ENCODE measurements around the gene PRKN.

The PRKN gene

DNA sequence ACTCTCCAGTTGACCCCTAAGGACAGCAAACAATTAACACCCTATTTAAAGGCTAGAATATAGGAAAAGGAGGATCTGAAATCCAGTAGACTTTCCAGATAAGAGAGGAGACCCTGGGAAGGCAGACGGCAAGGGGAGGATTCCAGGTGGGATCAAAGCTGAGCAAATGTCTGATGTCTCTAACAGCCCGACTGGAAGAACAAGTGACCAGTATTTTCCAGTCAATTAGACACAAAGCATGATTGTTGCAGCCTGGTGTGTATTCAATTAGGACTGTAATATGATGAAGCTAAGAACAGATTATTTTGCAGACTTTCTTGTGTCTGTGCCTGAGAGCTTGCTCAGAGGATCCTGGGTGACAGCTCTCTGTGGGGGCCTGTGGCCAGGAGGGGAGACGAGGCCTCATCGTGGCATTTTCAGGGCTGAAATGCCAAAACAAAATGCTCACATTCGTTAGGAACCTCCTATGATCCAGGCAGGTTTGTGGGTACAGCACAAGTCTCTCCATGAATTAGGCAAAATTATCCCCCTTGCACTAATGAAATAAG lies 981.9 kb downstream of the PRKN start:
- no peaks in the 10 kb centered on the region for H3K36me3 ChIP-seq (ENCODE audit: insufficient read depth, low read length)
- H3K9ac ChIP-seq (ENCODE audit: low read depth, low read length): no peak overlapping the region
- no peaks in the 10 kb centered on the region for H3K9me3 ChIP-seq (ENCODE audit: control insufficient read depth, insufficient read depth, low read length)
- H3K4me1 ChIP-seq (ENCODE audit: insufficient read depth, low read length): peaks cover 7% of the 10 kb centered on the region; the same call in 1 of the 2 replicates

DNA sequence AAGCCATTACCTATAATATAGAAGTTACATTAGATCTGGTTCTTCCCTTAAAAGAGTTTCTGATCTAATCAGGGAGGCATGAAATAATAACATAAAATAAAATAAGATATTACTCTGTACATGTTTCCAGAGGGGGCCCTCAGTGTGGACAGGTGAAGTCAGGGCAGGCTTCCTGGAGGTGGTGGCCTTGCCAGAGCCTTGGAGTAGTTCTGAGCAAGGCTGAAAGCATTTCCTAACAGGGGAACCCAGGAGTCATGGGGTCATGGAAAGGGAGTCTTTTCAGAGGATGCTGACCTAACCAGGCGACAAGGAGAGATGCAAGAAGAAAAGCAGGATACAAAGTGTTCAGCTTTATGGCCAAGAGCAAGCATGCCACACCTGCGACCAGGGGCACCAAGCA lies 982.4 kb downstream of the PRKN start:
- no peaks in the 10 kb centered on the region for H3K9me3 ChIP-seq (ENCODE audit: control insufficient read depth, insufficient read depth, low read length)
- H3K36me3 ChIP-seq (ENCODE audit: insufficient read depth, low read length): no peaks in the 10 kb centered on the region
- H3K4me1 ChIP-seq (ENCODE audit: insufficient read depth, low read length): peaks cover 7% of the 10 kb centered on the region; the same call in 1 of the 2 replicates
- H3K9ac ChIP-seq (ENCODE audit: low read depth, low read length): no peak overlapping the region

DNA sequence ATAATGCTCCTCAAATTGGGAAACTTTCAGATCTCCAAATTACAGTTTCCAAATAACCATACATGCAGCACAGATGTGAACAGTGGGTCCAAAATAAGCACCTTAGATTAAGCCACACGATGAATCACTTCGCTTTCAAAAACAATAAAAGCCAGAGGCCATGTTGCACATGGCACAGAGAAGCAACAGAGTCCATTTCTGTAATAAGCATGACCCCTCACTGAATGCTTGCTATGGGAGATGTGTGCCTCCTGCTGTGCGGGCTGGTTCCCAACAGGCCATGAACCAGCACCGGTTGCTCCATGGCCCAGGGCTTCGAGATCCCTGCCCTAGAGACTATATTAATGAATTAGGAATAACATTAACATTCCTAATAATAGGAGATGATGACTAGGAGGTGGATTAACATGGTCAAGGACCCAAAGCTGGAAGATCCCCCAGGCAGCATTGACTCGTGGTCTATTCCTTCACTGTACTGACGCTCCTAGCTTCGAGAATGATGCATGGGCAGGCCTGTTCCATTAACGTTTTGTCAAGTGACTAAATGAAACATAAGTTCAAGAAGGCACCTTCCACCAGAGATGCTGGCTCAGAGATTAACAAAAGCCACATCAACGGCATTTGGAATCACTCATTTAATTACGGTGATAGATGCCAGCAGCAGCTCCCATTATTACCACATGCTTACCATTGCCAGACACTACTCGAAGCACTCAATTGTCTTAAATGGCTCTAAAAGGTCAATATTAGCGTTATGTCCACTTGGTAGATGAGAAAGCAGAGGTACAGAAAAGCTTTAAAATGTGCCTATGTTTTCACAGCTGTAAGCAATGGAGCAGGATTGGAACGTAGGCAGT lies 983.1 kb downstream of the PRKN start:
- no peaks in the 10 kb centered on the region for H3K36me3 ChIP-seq (ENCODE audit: insufficient read depth, low read length)
- H3K9me3 ChIP-seq (ENCODE audit: control insufficient read depth, insufficient read depth, low read length): no peaks in the 10 kb centered on the region
- H3K9ac ChIP-seq (ENCODE audit: low read depth, low read length): no peak overlapping the region
- H3K4me1 ChIP-seq (ENCODE audit: insufficient read depth, low read length): peaks cover 5% of the 10 kb centered on the region; the same call in 1 of the 2 replicates

DNA sequence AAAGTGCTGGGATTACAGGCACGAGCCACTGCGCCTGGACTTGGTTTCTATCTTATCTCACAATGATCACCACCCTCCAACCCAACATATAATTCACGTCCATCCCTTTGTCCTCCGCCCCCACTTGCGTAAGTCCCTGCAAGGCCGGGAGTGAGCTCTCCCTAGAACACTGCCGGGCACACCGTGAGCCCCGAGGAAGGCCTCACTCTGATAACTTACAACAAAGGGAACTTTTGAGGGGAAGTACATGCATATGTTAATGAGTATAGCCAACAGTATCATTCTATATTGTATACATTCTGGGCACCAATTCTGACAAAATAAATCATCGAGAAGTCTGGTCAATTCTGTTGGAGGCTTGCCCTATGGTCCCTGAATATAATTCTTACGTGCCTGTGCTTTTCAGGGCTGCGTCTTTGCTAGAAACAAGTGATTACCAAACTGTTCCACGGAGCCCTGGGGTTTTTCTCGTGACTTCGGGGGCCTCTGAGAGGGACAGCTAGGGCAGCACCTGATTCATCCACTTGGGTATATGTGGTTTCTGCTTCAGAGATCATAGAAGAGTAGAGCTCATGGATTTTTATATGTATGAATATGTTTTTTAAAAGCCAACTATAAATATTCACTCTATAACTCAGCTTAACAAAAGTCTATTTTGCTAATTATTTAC lies 983.9 kb downstream of the PRKN start:
- Histone ChIP-seq H3K9ac (ENCODE audit: low read depth, low read length) (no peak overlapping the region), H3K4me1 (ENCODE audit: insufficient read depth, low read length) (no peaks in the 10 kb centered on the region), H3K36me3 (ENCODE audit: insufficient read depth, low read length) (no peaks in the 10 kb centered on the region), H3K9me3 (ENCODE audit: control insufficient read depth, insufficient read depth, low read length) (no peaks in the 10 kb centered on the region)

DNA sequence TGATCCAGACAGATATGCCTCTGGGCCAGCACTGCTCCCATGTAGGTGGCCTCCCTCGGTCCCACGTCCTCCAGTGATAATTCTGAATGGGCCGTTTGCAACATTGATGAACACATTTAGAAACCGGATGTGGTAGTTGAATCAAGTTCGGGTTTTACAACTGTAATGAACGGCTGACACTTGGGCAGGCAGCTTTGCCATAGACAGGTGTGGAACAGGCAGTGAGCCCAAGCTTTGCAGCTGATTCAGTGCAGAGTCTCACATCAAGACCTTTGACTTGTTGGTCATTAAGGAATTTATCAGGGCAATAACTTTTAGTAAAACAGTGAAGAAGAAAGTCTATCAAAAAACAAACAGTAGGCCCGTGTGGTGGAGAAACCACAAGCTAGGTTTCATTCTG lies 987.1 kb downstream of the PRKN start:
- Histone ChIP-seq H3K9me3 (ENCODE audit: control insufficient read depth, insufficient read depth, low read length) (no peaks in the 10 kb centered on the region), H3K4me1 (ENCODE audit: insufficient read depth, low read length) (no peaks in the 10 kb centered on the region; the same call in 1 of the 2 replicates), H3K36me3 (ENCODE audit: insufficient read depth, low read length) (no peaks in the 10 kb centered on the region), H3K9ac (ENCODE audit: low read depth, low read length) (no peak overlapping the region)

DNA sequence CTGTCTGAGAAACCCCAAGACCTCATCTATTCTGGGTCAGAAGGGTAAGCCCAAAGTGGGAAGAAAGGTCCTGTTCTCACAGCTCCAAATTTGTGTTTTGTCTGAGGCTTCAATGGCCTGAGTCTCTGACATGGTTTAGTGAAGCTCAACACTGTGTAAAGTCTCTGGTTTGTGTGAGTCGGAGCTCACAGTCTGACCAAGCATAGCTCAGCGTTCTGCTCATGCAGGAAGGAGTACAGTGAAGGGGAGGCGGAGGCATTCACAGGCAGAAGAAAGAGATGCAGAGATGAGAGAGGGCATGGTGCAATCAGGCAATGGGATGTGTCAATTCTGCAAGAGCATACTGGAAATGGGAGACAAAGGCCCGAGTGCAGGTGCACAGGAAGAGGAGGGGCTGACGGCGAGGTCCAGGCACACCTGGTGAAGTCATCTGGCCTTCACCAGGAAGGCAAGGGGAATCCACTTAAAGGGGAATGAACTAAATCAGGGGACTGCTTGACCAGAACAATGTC lies 990.7 kb downstream of the PRKN start:
- H3K4me1 ChIP-seq (ENCODE audit: insufficient read depth, low read length): no peaks in the 10 kb centered on the region; the same call in 1 of the 2 replicates
- no peaks in the 10 kb centered on the region for H3K36me3 ChIP-seq (ENCODE audit: insufficient read depth, low read length)
- no peak overlapping the region for H3K9ac ChIP-seq (ENCODE audit: low read depth, low read length)
- H3K9me3 ChIP-seq (ENCODE audit: control insufficient read depth, insufficient read depth, low read length): no peaks in the 10 kb centered on the region

DNA sequence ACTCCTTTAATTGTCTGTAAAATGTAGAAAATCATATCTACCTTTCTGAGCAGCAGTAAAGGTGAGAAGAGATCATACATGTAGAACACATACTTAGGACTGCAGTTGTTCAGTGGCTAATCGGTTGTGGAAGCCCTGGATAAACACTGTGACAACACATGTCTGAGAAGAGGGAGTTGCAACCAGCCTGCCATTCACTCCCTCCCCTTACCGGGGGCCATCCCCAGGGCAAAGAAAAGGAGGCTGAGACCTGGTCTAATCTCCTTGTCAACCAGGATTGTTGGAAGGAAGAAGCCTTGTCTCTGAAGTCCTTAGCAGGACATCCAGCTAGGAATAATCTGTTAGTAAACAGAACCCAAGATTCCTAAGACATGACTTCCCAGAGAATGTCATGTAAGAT lies 991.2 kb downstream of the PRKN start:
- H3K4me1 ChIP-seq (ENCODE audit: insufficient read depth, low read length): no peaks in the 10 kb centered on the region; the same call in 1 of the 2 replicates
- H3K36me3 ChIP-seq (ENCODE audit: insufficient read depth, low read length): no peaks in the 10 kb centered on the region
- H3K9me3 ChIP-seq (ENCODE audit: control insufficient read depth, insufficient read depth, low read length): no peaks in the 10 kb centered on the region
- H3K9ac ChIP-seq (ENCODE audit: low read depth, low read length): no peak overlapping the region

DNA sequence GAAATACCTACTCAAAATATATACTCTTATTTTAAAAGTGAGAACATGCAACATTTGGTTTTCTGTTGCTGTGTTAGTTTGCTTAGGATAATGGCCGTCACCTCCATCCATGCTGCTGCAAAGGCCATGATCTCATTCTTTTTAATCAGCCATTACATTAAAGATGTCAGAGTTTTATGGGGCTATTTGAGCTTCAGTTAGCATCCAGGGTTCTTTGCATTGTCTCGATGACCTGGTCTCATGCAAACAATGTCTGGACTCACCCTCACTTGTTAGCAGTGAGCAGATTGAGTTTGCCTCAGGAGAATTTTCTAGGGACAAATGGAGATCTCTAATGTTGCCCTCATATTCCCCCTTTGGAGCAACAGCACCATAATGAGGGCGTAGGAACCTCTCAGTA lies 995.0 kb downstream of the PRKN start:
- H3K36me3 ChIP-seq (ENCODE audit: insufficient read depth, low read length): no peaks in the 10 kb centered on the region
- H3K4me1 ChIP-seq (ENCODE audit: insufficient read depth, low read length): no peaks in the 10 kb centered on the region; the same call in 1 of the 2 replicates
- no peak overlapping the region for H3K9ac ChIP-seq (ENCODE audit: low read depth, low read length)
- H3K9me3 ChIP-seq (ENCODE audit: control insufficient read depth, insufficient read depth, low read length): no peaks in the 10 kb centered on the region

DNA sequence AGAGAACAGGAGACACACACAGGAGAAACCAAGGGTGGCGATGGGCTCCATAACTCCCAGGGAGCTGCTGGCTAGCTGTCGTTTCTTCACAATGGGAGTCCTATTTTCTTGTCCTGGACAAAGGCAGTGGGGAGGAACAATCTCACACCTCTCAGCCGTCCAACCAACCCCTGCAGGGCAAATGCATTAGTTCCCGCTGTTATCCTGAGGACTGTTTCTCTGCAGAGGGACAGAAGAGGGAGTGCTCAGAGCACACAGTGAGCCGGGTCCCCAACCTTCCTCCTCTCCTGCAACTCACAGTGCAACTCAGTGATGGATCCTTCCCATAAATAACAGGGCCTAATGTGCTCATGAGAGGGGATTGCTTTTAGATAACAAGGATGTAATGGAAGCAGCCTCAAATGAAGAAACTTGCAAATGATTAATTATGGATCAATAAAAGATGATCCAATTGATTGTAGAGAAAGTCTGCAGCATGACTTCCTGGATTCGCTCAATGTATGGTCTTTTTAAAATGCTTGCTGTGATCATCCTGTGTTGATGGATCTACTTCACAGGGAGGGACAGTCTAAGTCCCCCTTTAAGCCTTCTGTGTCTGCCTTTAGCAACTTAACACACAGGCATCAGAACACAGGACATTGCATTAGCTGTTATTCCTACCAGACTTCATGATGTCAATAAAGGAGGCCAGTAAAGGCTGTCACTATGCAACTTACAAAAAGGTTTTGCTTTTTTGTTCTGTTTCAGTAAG lies 1000.3 kb downstream of the PRKN start:
- H3K4me1 ChIP-seq (ENCODE audit: insufficient read depth, low read length): 0 out of 2 replicates have a peak, but pooled peaks cover 4% of the 10 kb centered on the region
- H3K9me3 ChIP-seq (ENCODE audit: control insufficient read depth, insufficient read depth, low read length): no peaks in the 10 kb centered on the region
- H3K9ac ChIP-seq (ENCODE audit: low read depth, low read length): no peak overlapping the region
- H3K36me3 ChIP-seq (ENCODE audit: insufficient read depth, low read length): no peaks in the 10 kb centered on the region

DNA sequence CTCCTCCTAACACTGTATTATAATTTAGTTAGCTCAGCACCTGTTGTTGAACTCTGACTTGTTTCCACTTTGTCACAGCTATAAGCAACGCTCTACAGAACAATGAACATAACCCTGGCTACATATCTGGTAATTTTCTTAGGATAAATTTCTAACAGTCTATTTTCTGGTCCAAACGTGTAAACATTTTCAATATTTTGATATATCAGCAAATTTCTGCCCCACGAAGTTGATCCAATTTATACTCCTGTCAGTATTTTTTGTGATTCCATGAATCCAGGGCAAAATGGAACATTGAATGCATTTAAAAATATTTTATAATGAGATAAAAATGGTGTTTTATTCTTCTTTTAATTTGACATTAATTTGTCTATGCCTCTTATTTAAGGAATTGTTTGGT lies 1005.2 kb downstream of the PRKN start:
- 0 out of 2 replicates have a peak, but pooled peaks cover 4% of the 10 kb centered on the region for H3K4me1 ChIP-seq (ENCODE audit: insufficient read depth, low read length)
- no peaks in the 10 kb centered on the region for H3K9me3 ChIP-seq (ENCODE audit: control insufficient read depth, insufficient read depth, low read length)
- H3K9ac ChIP-seq (ENCODE audit: low read depth, low read length): no peak overlapping the region
- H3K36me3 ChIP-seq (ENCODE audit: insufficient read depth, low read length): no peaks in the 10 kb centered on the region

DNA sequence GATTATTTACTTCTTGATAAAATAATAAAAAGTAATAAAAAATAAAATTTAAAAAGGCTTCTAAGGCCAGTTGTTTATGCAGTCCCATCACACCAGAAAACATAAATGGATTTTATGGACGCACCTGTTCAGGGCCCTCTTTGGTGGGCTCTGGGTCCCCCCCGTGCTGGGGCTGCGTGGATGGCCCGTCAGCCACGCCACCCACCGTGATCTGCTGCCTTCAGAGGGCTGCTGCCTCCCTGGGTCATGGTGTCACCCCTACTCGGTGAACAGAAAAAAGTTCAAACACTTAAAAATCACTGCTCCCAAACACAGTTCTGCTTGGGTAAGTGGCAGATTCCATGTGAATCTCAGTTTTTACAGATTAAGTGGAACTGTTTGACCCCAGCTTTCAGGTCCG lies 1006.1 kb downstream of the PRKN start:
- H3K36me3 ChIP-seq (ENCODE audit: insufficient read depth, low read length): no peaks in the 10 kb centered on the region
- H3K9me3 ChIP-seq (ENCODE audit: control insufficient read depth, insufficient read depth, low read length): no peaks in the 10 kb centered on the region
- H3K4me1 ChIP-seq (ENCODE audit: insufficient read depth, low read length): no peaks in the 10 kb centered on the region
- H3K9ac ChIP-seq (ENCODE audit: low read depth, low read length): no peak overlapping the region

DNA sequence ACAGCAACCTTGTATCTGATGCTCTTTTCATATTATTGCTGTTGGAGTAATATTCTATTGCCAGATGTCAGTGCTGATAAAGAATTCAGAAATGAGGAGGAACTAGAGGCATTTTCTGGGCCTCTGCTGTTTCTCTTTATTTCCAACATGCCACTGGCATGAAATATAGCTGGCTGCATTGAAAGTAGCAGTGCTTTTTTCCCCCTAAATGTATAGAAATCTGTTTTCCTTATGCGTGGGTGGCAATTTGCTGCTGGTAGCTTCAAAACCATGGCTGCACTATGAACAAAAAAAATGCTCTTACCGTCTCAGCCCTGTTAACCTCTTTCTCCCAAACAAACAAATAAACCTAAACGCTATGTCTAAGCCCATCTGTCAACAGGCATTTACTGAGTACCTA lies 1011.4 kb downstream of the PRKN start:
- H3K4me1 ChIP-seq (ENCODE audit: insufficient read depth, low read length): no peaks in the 10 kb centered on the region
- no peaks in the 10 kb centered on the region for H3K36me3 ChIP-seq (ENCODE audit: insufficient read depth, low read length)
- H3K9ac ChIP-seq (ENCODE audit: low read depth, low read length): no peak overlapping the region
- no peaks in the 10 kb centered on the region for H3K9me3 ChIP-seq (ENCODE audit: control insufficient read depth, insufficient read depth, low read length)

DNA sequence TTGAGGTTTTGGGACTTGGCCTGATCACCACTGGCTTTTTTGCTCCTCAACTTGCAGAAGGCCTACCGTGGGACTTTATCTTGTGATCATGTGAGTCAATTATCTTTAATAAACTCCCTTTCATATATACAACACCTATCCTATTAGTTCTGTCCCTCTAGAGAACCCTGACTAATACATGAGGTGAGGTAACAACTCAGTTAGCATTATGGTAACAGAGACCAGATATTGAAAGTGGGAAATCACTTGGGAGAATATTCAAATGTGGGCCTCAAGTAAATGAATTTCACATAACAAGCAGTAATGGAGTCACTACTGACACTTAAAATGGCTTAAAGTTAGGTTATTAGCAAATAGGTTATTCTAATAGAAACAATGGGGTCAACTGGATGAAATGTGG lies 1015.6 kb downstream of the PRKN start:
- no peaks in the 10 kb centered on the region for H3K36me3 ChIP-seq (ENCODE audit: insufficient read depth, low read length)
- H3K4me1 ChIP-seq (ENCODE audit: insufficient read depth, low read length): no peaks in the 10 kb centered on the region
- no peak overlapping the region for H3K9ac ChIP-seq (ENCODE audit: low read depth, low read length)
- H3K9me3 ChIP-seq (ENCODE audit: control insufficient read depth, insufficient read depth, low read length): no peaks in the 10 kb centered on the region

DNA sequence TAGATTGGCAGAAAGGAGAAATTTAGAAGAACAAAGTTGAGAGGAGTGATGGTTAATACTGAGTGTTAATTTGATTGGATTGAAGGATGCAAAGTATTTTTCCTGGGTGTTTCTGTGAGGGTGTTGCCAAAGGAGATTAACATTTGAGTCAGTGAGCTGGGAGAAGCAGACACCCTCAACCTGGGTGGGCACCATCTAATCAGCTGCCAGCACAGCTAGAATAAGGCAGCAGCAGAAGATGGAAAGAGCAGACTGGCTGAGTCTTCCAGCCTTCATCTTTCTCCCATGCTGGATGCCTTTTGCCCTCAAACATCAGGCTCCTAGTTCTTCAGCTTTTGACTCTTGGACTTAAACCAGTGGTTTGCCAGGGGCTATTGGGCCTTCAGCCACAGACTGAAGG lies 1016.1 kb downstream of the PRKN start:
- H3K36me3 ChIP-seq (ENCODE audit: insufficient read depth, low read length): no peaks in the 10 kb centered on the region
- no peak overlapping the region for H3K9ac ChIP-seq (ENCODE audit: low read depth, low read length)
- H3K9me3 ChIP-seq (ENCODE audit: control insufficient read depth, insufficient read depth, low read length): no peaks in the 10 kb centered on the region
- H3K4me1 ChIP-seq (ENCODE audit: insufficient read depth, low read length): no peaks in the 10 kb centered on the region
